K562 (cell line): ENCODE results near the gene PNPLA7. TPM values are rescaled to one million over a fixed set of nuclear protein-coding genes. Genes with fewer than 3 reads are reported as not detected.

Source experiments
- ATAC-seq: fragments of 200-7000 bp; cut with Tn5 transposase; 3 replicates; pipeline ENCODE4 v1.9.1; 2020; ENCODE audit warnings: moderate library complexity
- BruUV-seq: library from RNA; stranded (reverse); fragments of 400-500 nt; replicated peaks from 2 replicates; lab custom pipeline; 2021; lab: Mats Ljungman, UMichigan
- CTCF ChIA-PET: fragments of 300-600 bp; formaldehyde crosslinking; extraction: SDS; loops from one replicate; lab custom pipeline; 2021; ENCODE audit warnings: low intra/inter-chr PET ratio; lab: Yijun Ruan, JAX
- POLR2A ChIA-PET: fragments of 300-600, 350-650 bp; sonication (Branson Sonifier 250); formaldehyde crosslinking; extraction: SDS; loops from one replicate; lab custom pipeline; 2021; ENCODE audit warnings: antibody characterized with exemption, inconsistent platforms; lab: Yijun Ruan, JAX
- DNase-seq, 4 experiments: peaks; one replicate each; pipeline versions ENCODE4 v3.0.0 to v3.0.0-alpha.2; 2011 to 2018; ENCODE audit warnings: low spot score in 3 of 4, mixed read lengths in 3 of 4; ENCODE audit errors: extremely low read depth in 1 of 4
- FAIRE-seq: peaks from 2 replicates; lab custom pipeline; 2011; peaks lifted over from hg19 to GRCh38; lab: Jason Lieb, UNC
- H2AFZ ChIP-seq: 2 replicates; pipeline ENCODE4 v1.6.0; 2011; ENCODE audit warnings: low read depth, low read length, control low read depth, inconsistent platforms
- H3K27ac ChIP-seq: fragments of 200-600 bp; 3 replicates; pipeline ENCODE4 v1.8.0; 2011; ENCODE audit warnings: low read depth, mild to moderate bottlenecking, control low read depth, inconsistent platforms, low read length, moderate library complexity, mixed read lengths; ENCODE audit errors: extremely low read depth
- H3K27me3 ChIP-seq, 2 experiments: fragments of 300-600 bp in 1 of 2; 2 replicates in 1 of 2; 3 replicates in 1 of 2; pipeline versions ENCODE4 v1.6.0 to v1.8.0; 2011; ENCODE audit warnings: inconsistent platforms in 2 of 2, low read length in 2 of 2, mild to moderate bottlenecking in 1 of 2, mixed read lengths in 1 of 2, moderate library complexity in 1 of 2; ENCODE audit not compliant: control insufficient read depth in 2 of 2, insufficient read depth in 2 of 2
- H3K36me3 ChIP-seq: fragments of 300-600 bp; 3 replicates; pipeline ENCODE4 v1.8.0; 2011; ENCODE audit warnings: mild to moderate bottlenecking, low read length, inconsistent platforms; ENCODE audit not compliant: control insufficient read depth, insufficient read depth
- H3K4me1 ChIP-seq, 2 experiments: fragments of 200-600 bp in 1 of 2; replicated peaks in 1 of 2; 2 replicates in 1 of 2; 3 replicates in 1 of 2; pipeline versions ENCODE4 v1.5.1 to v1.8.0; 2011; ENCODE audit warnings: inconsistent platforms in 2 of 2, low read length in 2 of 2, mild to moderate bottlenecking in 1 of 2, mixed read lengths in 1 of 2, moderate library complexity in 1 of 2; ENCODE audit not compliant: control insufficient read depth in 2 of 2, insufficient read depth in 2 of 2
- H3K4me2 ChIP-seq: 2 replicates; pipeline ENCODE4 v1.6.1; 2011; ENCODE audit warnings: low read length, control low read depth, inconsistent platforms, mixed read lengths; ENCODE audit not compliant: insufficient read depth
- H3K4me3 ChIP-seq: fragments of 200-600 bp; sonication (generic), shearing (Covaris generic); 2 replicates; pipeline ENCODE4 v1.5.1; 2016; ENCODE audit warnings: control low read depth, inconsistent platforms
- H3K79me2 ChIP-seq: fragments of 200-600 bp; 3 replicates; pipeline ENCODE4 v1.8.0; 2011; ENCODE audit warnings: low read length, inconsistent platforms; ENCODE audit not compliant: control insufficient read depth, insufficient read depth
- H3K9ac ChIP-seq, 2 experiments: 2 replicates each; pipeline versions ENCODE4 v1.6.0 to v1.6.1; 2011; ENCODE audit warnings: low read depth in 2 of 2, low read length in 2 of 2, control low read depth in 1 of 2, inconsistent platforms in 1 of 2, mild to moderate bottlenecking in 1 of 2, mixed read lengths in 1 of 2; ENCODE audit not compliant: insufficient read depth in 1 of 2
- H3K9me1 ChIP-seq: one replicate; pipeline ENCODE4 v1.6.0; 2011; ENCODE audit warnings: inconsistent platforms, mild to moderate bottlenecking, low read length, moderate library complexity; ENCODE audit not compliant: control insufficient read depth, insufficient read depth
- H3K9me3 ChIP-seq: replicated peaks from 2 replicates; pipeline ENCODE4 v1.5.1; 2011; ENCODE audit warnings: low read depth, low read length, inconsistent platforms; ENCODE audit not compliant: control insufficient read depth, insufficient read depth
- H4K20me1 ChIP-seq: replicated peaks from 2 replicates; pipeline ENCODE4 v1.6.1; 2011; ENCODE audit warnings: low read length, inconsistent platforms, mixed read lengths; ENCODE audit not compliant: control insufficient read depth, insufficient read depth
- CAMTA2 ChIP-seq: fragments of 250-450 bp; sonication (Bioruptor Pico); conservative IDR thresholded peaks from 2 replicates; pipeline ENCODE4 v1.5.1; 2022
- ZBTB9 ChIP-seq: fragments of 450-650 bp; formaldehyde crosslinking; IDR thresholded peaks from 2 replicates; pipeline ENCODE4 v1.4.0; 2020; ENCODE audit warnings: mild to moderate bottlenecking, moderate library complexity
- WGBS: fragments of 100-300 bp; shearing (Covaris generic); methylation state at CpG from one replicate; pipeline ENCODE4 v1.1.6; 2016; ENCODE audit warnings: low coverage, mixed read lengths; ENCODE audit not compliant: insufficient coverage; ENCODE audit errors: missing lambda C conversion rate; 5-methylcytosine and 5-hydroxymethylcytosine counted together
- in situ Hi-C: fragments of 300-500 bp; cut with MboI; formaldehyde crosslinking; loops from 4 replicates; pipeline ENCODE4 v1.15.0; 2018; ENCODE audit warnings: inconsistent platforms, mixed read lengths
- intact Hi-C: fragments of 100-400 bp; cut with micrococcal nuclease; formaldehyde crosslinking; loops from 2 replicates; pipeline ENCODE4 v1.14.2; 2022
- polyA plus RNA-seq, 8 experiments: library from polyadenylated mRNA; depleted of rRNA in 4 of 8; stranded (reverse) in 5 of 8; unstranded in 3 of 8; fragments of >200 nt; fragmentation: Nextera tagmentation in 2 of 8; fragmentation: Illumina TruSeq in 1 of 8; extraction: Ambion mirVana in 2 of 8; extraction: Trizol in 1 of 8; gene quantifications; 2 replicates each; pipeline versions ENCODE4 v1.2.1 to v1.2.3, GENCODE V29; 2011 to 2014; ENCODE audit warnings: inconsistent platforms in 1 of 8, missing spikeins in 1 of 8
- total RNA-seq, 7 experiments: library from RNA; depleted of rRNA in 6 of 7; stranded (reverse); fragments of >200 nt in 6 of 7; fragmentation: Illumina TruSeq in 2 of 7; extraction: Trizol in 2 of 7; gene quantifications; 2 replicates each; pipeline versions ENCODE4 v1.2.1 to v1.2.3, GENCODE V29; 2011 to 2021; ENCODE audit warnings: low replicate concordance in 1 of 7

The PNPLA7 gene
- total and polyA plus RNA-seq, 9 of the 15 experiments (the other 6 are each of a cell fraction or from before 2014, with no cell fraction given), result 0.01 to 0.85 (median 0.19) TPM; not detected in 1

- no peak overlapping the region for H3K4me2 ChIP-seq
- DNase-seq, result no peak
- no peaks in the 10 kb centered on the region for H3K36me3 ChIP-seq
- FAIRE-seq, result no peak
- H3K27me3 ChIP-seq, result no peaks in the 10 kb centered on the region
- H3K9ac ChIP-seq, result no peak overlapping the region
- no peaks in the 10 kb centered on the region for H3K9me3 ChIP-seq
- H3K4me1 ChIP-seq, result peaks cover 0 to 25% of the 10 kb centered on the region in 2 experiments; a peak in 3 of 5 replicates
- no peaks in the 10 kb centered on the region for H4K20me1 ChIP-seq
- no peaks in the 10 kb centered on the region for H3K79me2 ChIP-seq
- no peak overlapping the region for H3K4me3 ChIP-seq
- no peak overlapping the region for H2AFZ ChIP-seq
- TF ChIP-seq CAMTA2 (CRISPR knock-in tag) (no peak), ZBTB9 (peak; percentile 98)
- in situ Hi-C loops (no loop called here), intact Hi-C loops (no loop called here)
- WGBS, result 65% methylated on average over 33 of the region's 33 CpGs
- no peak for ATAC-seq
- ChIA-PET CTCF (no interaction called here), POLR2A (interaction anchor here (0.6 kb wide), 1 partner anchor 124 kb away, joined by 4 read pairs; no protein-coding TSS in a partner anchor)
- no peaks in the 10 kb centered on the region for H3K9me1 ChIP-seq
- H3K27ac ChIP-seq, result no peak overlapping the region
- BruUV-seq, result no TSS peak
Observed at GRCh38 chr9:137524161-137524980, 25.8 kb downstream of the PNPLA7 start.
